IMR-90 (cell line): Measurements from ENCODE around the gene SMAD7. TPM values are rescaled to one million over a fixed set of nuclear protein-coding genes. Genes with fewer than 3 reads are reported as not detected.

Experiments used
- ATAC-seq: fragments of 200-7000 bp; cut with Tn5 transposase; 2 replicates; pipeline ENCODE4 v1.9.1; 2020; ENCODE audit warnings: low read depth, mild to moderate bottlenecking, moderate library complexity
- BruUV-seq: library from RNA; stranded (reverse); fragments of 400-500 nt; replicated peaks from 2 replicates; lab custom pipeline; 2021; lab: Mats Ljungman, UMichigan
- CTCF ChIA-PET: fragments of 300-600 bp; formaldehyde crosslinking; extraction: SDS; loops from one replicate; lab custom pipeline; 2021; ENCODE audit warnings: antibody characterized with exemption; lab: Yijun Ruan, JAX
- POLR2A ChIA-PET: fragments of 300-600 bp; sonication (Branson Sonifier 250); formaldehyde crosslinking; loops from one replicate; lab custom pipeline; 2022; ENCODE audit warnings: antibody characterized with exemption; ENCODE audit not compliant: unreplicated experiment; lab: Charles Lee
- DNase-seq: peaks from one replicate; pipeline ENCODE4 v3.0.0; 2013
- H2AFZ ChIP-seq: replicated peaks from 2 replicates; pipeline ENCODE3; 2013; ENCODE audit warnings: low read length, mild to moderate bottlenecking; ENCODE audit not compliant: poor library complexity
- H2AK5ac ChIP-seq: 2 replicates; pipeline ENCODE4 v1.6.1; 2013; ENCODE audit warnings: low read depth, low read length, inconsistent platforms
- H2AK9ac ChIP-seq: replicated peaks from 2 replicates; pipeline ENCODE3; 2013; ENCODE audit warnings: mild to moderate bottlenecking, low read depth, low read length, moderate library complexity; ENCODE audit not compliant: poor library complexity
- H2BK120ac ChIP-seq: 2 replicates; pipeline ENCODE4 v1.6.1; 2013; ENCODE audit warnings: low read depth, low read length, inconsistent platforms
- H2BK15ac ChIP-seq: 3 replicates; pipeline ENCODE4 v1.6.1; 2013; ENCODE audit warnings: low read depth, low read length, inconsistent platforms
- H2BK20ac ChIP-seq: 2 replicates; pipeline ENCODE4 v1.6.1; 2013; ENCODE audit warnings: low read depth, mild to moderate bottlenecking, inconsistent platforms, low read length, moderate library complexity
- H2BK5ac ChIP-seq: 2 replicates; pipeline ENCODE4 v1.6.1; 2013; ENCODE audit warnings: mild to moderate bottlenecking, low read depth, low read length, inconsistent platforms; ENCODE audit not compliant: poor library complexity, severe bottlenecking
- H3K14ac ChIP-seq: replicated peaks from 2 replicates; pipeline ENCODE4 v1.6.1; 2013; ENCODE audit warnings: low read depth, low read length, inconsistent platforms
- H3K18ac ChIP-seq: 2 replicates; pipeline ENCODE4 v1.6.1; 2013; ENCODE audit warnings: low read depth, low read length, control low read depth
- H3K23ac ChIP-seq: 2 replicates; pipeline ENCODE4 v1.6.1; 2013; ENCODE audit warnings: low read depth, low read length, inconsistent platforms
- H3K27ac ChIP-seq: 2 replicates; pipeline ENCODE4 v1.5.1; 2013; ENCODE audit warnings: mild to moderate bottlenecking, control low read depth, low read length; ENCODE audit not compliant: insufficient read depth
- H3K27me3 ChIP-seq: 2 replicates; pipeline ENCODE4 v1.6.1; 2013; ENCODE audit warnings: low read length; ENCODE audit not compliant: control insufficient read depth, insufficient read depth
- H3K36me3 ChIP-seq: 2 replicates; pipeline ENCODE4 v1.6.1; 2013; ENCODE audit warnings: low read length, mixed read lengths; ENCODE audit not compliant: control insufficient read depth, insufficient read depth
- H3K4ac ChIP-seq: 2 replicates; pipeline ENCODE4 v1.6.1; 2013; ENCODE audit warnings: low read depth, low read length, inconsistent platforms
- H3K4me1 ChIP-seq: 2 replicates; pipeline ENCODE4 v1.6.1; 2013; ENCODE audit warnings: low read length, mixed read lengths; ENCODE audit not compliant: control insufficient read depth, insufficient read depth
- H3K4me2 ChIP-seq: 2 replicates; pipeline ENCODE4 v1.6.1; 2013; ENCODE audit warnings: low read depth, mild to moderate bottlenecking, control low read depth, low read length, moderate library complexity
- H3K4me3 ChIP-seq: 2 replicates; pipeline ENCODE4 v1.5.1; 2013; ENCODE audit warnings: low read depth, mild to moderate bottlenecking, control low read depth, low read length, moderate library complexity; ENCODE audit not compliant: insufficient read depth
- H3K56ac ChIP-seq: 2 replicates; pipeline ENCODE4 v1.6.1; 2013; ENCODE audit warnings: low read length, inconsistent platforms; ENCODE audit not compliant: insufficient read depth; ENCODE audit errors: extremely low read depth
- H3K79me1 ChIP-seq, 2 experiments: 2 replicates each; pipeline ENCODE4 v1.6.1; 2013; ENCODE audit warnings: low read length in 2 of 2, inconsistent platforms in 1 of 2, low read depth in 1 of 2
- H3K9ac ChIP-seq: 2 replicates; pipeline ENCODE4 v1.6.1; 2013; ENCODE audit warnings: low read depth, low read length, control low read depth
- H3K9me1 ChIP-seq: 2 replicates; pipeline ENCODE4 v1.6.1; 2013; ENCODE audit warnings: low read length, inconsistent platforms; ENCODE audit not compliant: insufficient read depth
- H3K9me3 ChIP-seq: 2 replicates; pipeline ENCODE4 v1.6.1; 2013; ENCODE audit warnings: low read length; ENCODE audit not compliant: control insufficient read depth, insufficient read depth
- H4K20me1 ChIP-seq: 2 replicates; pipeline ENCODE4 v1.6.1; 2013; ENCODE audit warnings: low read length, inconsistent platforms; ENCODE audit not compliant: insufficient read depth
- H4K5ac ChIP-seq: 2 replicates; pipeline ENCODE4 v1.6.1; 2013; ENCODE audit warnings: mild to moderate bottlenecking, low read depth, low read length, control low read depth
- H4K8ac ChIP-seq, 2 experiments: 2 replicates each; pipeline ENCODE4 v1.6.1; 2013; ENCODE audit warnings: low read depth in 2 of 2, low read length in 2 of 2, control low read depth in 1 of 2, inconsistent platforms in 1 of 2
- H4K91ac ChIP-seq: 2 replicates; pipeline ENCODE4 v1.6.1; 2013; ENCODE audit warnings: low read depth, low read length, inconsistent platforms; ENCODE audit not compliant: insufficient read depth
- BHLHE40 ChIP-seq: fragments of 150-350 bp; IDR thresholded peaks from 2 replicates; pipeline ENCODE4 v1.6.1; 2016; ENCODE audit warnings: mild to moderate bottlenecking, low read depth, low read length
- CEBPB ChIP-seq: IDR thresholded peaks from 2 replicates; pipeline ENCODE4 v1.6.1; 2012; ENCODE audit warnings: low read depth, low read length, improper control_type of control experiment
- CHD1 ChIP-seq: IDR thresholded peaks from 2 replicates; pipeline ENCODE4 v1.6.1; 2012; ENCODE audit warnings: low read depth, low read length, improper control_type of control experiment
- CTCF ChIP-seq: conservative IDR thresholded peaks from 2 replicates; pipeline ENCODE4 v1.5.1; 2012; ENCODE audit warnings: mild to moderate bottlenecking, low read depth, low read length, improper control_type of control experiment
- ELK1 ChIP-seq: fragments of 150-350 bp; IDR thresholded peaks from 2 replicates; pipeline ENCODE4 v1.6.1; 2016; ENCODE audit warnings: low read depth, mild to moderate bottlenecking, low read length, moderate library complexity, borderline replicate concordance
- FOS ChIP-seq: fragments of 150-350 bp; IDR thresholded peaks from 2 replicates; pipeline ENCODE4 v1.6.1; 2016; ENCODE audit warnings: low read depth, low read length
- MAFK ChIP-seq: IDR thresholded peaks from 2 replicates; pipeline ENCODE4 v1.6.1; 2012; ENCODE audit warnings: low read depth, low read length, improper control_type of control experiment
- MXI1 ChIP-seq: IDR thresholded peaks from 2 replicates; pipeline ENCODE4 v1.6.1; 2012; ENCODE audit warnings: low read depth, mild to moderate bottlenecking, low read length, moderate library complexity, borderline replicate concordance
- POLR2A ChIP-seq: IDR thresholded peaks from 2 replicates; pipeline ENCODE4 v1.6.1; 2012; ENCODE audit warnings: mild to moderate bottlenecking, low read depth, low read length
- RFX5 ChIP-seq: IDR thresholded peaks from 2 replicates; pipeline ENCODE4 v1.8.0; 2012; ENCODE audit warnings: low read depth, mild to moderate bottlenecking, low read length, moderate library complexity
- SMC3 ChIP-seq: fragments of 150-350 bp; IDR thresholded peaks from 2 replicates; pipeline ENCODE4 v1.6.1; 2016; ENCODE audit warnings: low read depth, mild to moderate bottlenecking, antibody characterized with exemption, low read length, moderate library complexity
- WGBS, 2 experiments: methylation state at CpG; one replicate each; pipeline versions ENCODE4 v1.1.5 to v1.1.7; 2013; ENCODE audit warnings: missing lambda C conversion rate in 2 of 2; ENCODE audit not compliant: insufficient read length in 1 of 2; ENCODE audit errors: extremely low coverage in 2 of 2; 5-methylcytosine and 5-hydroxymethylcytosine counted together
- dilution Hi-C: fragments of 300-500 bp; cut with HindIII; formaldehyde crosslinking; loops from one replicate; pipeline ENCODE4 v1.14.3; 2018; ENCODE audit warnings: low sequenced_read_pairs; ENCODE audit not compliant: unreplicated experiment
- in situ Hi-C: fragments of 300-500 bp; cut with MboI; formaldehyde crosslinking; loops from 3 replicates; pipeline ENCODE4 v1.14.3; 2019; ENCODE audit warnings: low sequenced_read_pairs, inconsistent platforms, mixed read lengths
- intact Hi-C: fragments of 100-400 bp; cut with micrococcal nuclease; formaldehyde crosslinking; loops from 2 replicates; pipeline ENCODE4 v1.10.0; 2022
- polyA plus RNA-seq, 3 experiments: library from polyadenylated mRNA; depleted of rRNA; stranded (reverse); fragments of >200 nt; gene quantifications; 2 replicates each; pipeline ENCODE4 v1.2.3, GENCODE V29; 2012; ENCODE audit warnings: low replicate concordance in 1 of 3
- total RNA-seq: library from RNA; depleted of rRNA; stranded (reverse); fragments of >200 nt; gene quantifications from 2 replicates; pipeline ENCODE4 v1.2.3, GENCODE V29; 2012

The SMAD7 gene
- total and polyA plus RNA-seq, 2 of the 4 experiments (the other 2 are of a cell fraction), result 15.8 to 17.6 TPM

GRCh38 chr18:48905513-48905912 lies 45.3 kb downstream of the SMAD7 start:
- H4K8ac ChIP-seq, result no peak overlapping the region
- 0 out of 3 replicates have a peak overlapping the region, but pooled peaks have one; percentile 48 for H2BK15ac ChIP-seq
- H2BK120ac ChIP-seq, result peak overlapping the region; percentile 100; the same call in 1 of the 2 replicates
- H3K9me3 ChIP-seq, result peaks cover 10% of the 10 kb centered on the region
- in situ Hi-C loops (no loop called here), dilution Hi-C loops (no loop called here), intact Hi-C loops (no loop called here)
- no peak overlapping the region for H2AK9ac ChIP-seq
- no TSS peak for BruUV-seq
- H3K56ac ChIP-seq, result no peak overlapping the region
- H3K36me3 ChIP-seq, result no peaks in the 10 kb centered on the region
- H3K23ac ChIP-seq, result no peak overlapping the region
- H3K9me1 ChIP-seq, result peaks cover 26% of the 10 kb centered on the region
- ATAC-seq (no peak), DNase-seq (peak; percentile 41)
- no peak overlapping the region for H2BK20ac ChIP-seq
- H3K9ac ChIP-seq, result no peak overlapping the region
- H2BK5ac ChIP-seq, result no peak overlapping the region
- no peaks in the 10 kb centered on the region for H3K27me3 ChIP-seq
- no peak overlapping the region for H3K14ac ChIP-seq
- H4K91ac ChIP-seq, result no peak overlapping the region
- ChIA-PET CTCF (no interaction called here), POLR2A (no interaction called here)
- no peak overlapping the region for H2AFZ ChIP-seq
- H3K4ac ChIP-seq, result no peak overlapping the region; the same call in 1 of the 2 replicates
- H4K20me1 ChIP-seq, result no peaks in the 10 kb centered on the region
- no peak overlapping the region for H3K4me2 ChIP-seq
- H3K4me3 ChIP-seq, result no peak overlapping the region
- no peak overlapping the region for H3K27ac ChIP-seq
- peak overlapping the region; percentile 87; the same call in 1 of the 2 replicates for H2AK5ac ChIP-seq
- TF ChIP-seq ELK1 (no peak), CHD1 (no peak), CEBPB (peak; percentile 26; the same call in 1 of the 2 replicates), CTCF (no peak), MXI1 (no peak), POLR2A (no peak), BHLHE40 (no peak), MAFK (no peak), FOS (0 out of 2 replicates have a peak, but pooled peaks have one; percentile 7), SMC3 (no peak), RFX5 (no peak)
- no peak overlapping the region for H3K18ac ChIP-seq
- H3K79me1 ChIP-seq, result peaks cover 8 to 17% of the 10 kb centered on the region in 2 experiments; a peak in 3 of 4 replicates
- H4K5ac ChIP-seq, result no peak overlapping the region
- no CpG with 5 or more reads among the region's 1 CpG for WGBS, 2 experiments
- peaks cover 21% of the 10 kb centered on the region for H3K4me1 ChIP-seq
